ENCODE data around the gene SLC35E1. TPM values are rescaled to one million over a fixed set of nuclear protein-coding genes. Genes with fewer than 3 reads are reported as not detected.

The SLC35E1 gene
- total RNA-seq, 1 experiment from 2014 or later, result 28.5 TPM

- TF ChIP-seq, protein P1, sequence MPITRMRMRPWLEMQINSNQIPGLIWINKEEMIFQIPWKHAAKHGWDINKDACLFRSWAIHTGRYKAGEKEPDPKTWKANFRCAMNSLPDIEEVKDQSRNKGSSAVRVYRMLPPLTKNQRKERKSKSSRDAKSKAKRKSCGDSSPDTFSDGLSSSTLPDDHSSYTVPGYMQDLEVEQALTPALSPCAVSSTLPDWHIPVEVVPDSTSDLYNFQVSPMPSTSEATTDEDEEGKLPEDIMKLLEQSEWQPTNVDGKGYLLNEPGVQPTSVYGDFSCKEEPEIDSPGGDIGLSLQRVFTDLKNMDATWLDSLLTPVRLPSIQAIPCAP (CRISPR knock-in tag; IDR thresholded peaks at IDR 0.05), result no peak
- TF ChIP-seq ESRRA (CRISPR knock-in tag; IDR thresholded peaks at IDR 0.05; ENCODE audit: borderline replicate concordance), result 0 out of 2 replicates have a peak, but pooled peaks have one; percentile 42
- no peak for TF ChIP-seq NFE2L1 (CRISPR knock-in tag; IDR thresholded peaks at IDR 0.05)
- 0 out of 2 replicates have a peak, but pooled peaks have one; percentile 31 for TF ChIP-seq ZNF263 (CRISPR knock-in tag; IDR thresholded peaks at IDR 0.05; ENCODE audit: low read depth)
- TF ChIP-seq ETV6 (CRISPR knock-in tag; IDR thresholded peaks at IDR 0.05), result peak; percentile 84
- TF ChIP-seq ZSCAN18 (CRISPR knock-in tag; IDR thresholded peaks at IDR 0.05), result no peak
- no peak for TF ChIP-seq ZNF138 (CRISPR knock-in tag; conservative IDR thresholded peaks at IDR 0.05)
- peak; percentile 49 for TF ChIP-seq ZNF232 (CRISPR knock-in tag; IDR thresholded peaks at IDR 0.05)
- TF ChIP-seq GABPB1 (CRISPR knock-in tag; IDR thresholded peaks at IDR 0.05), result peak; percentile 88
- no peak for TF ChIP-seq GTF2I (CRISPR knock-in tag; conservative IDR thresholded peaks at IDR 0.05)
- TF ChIP-seq, protein P2, sequence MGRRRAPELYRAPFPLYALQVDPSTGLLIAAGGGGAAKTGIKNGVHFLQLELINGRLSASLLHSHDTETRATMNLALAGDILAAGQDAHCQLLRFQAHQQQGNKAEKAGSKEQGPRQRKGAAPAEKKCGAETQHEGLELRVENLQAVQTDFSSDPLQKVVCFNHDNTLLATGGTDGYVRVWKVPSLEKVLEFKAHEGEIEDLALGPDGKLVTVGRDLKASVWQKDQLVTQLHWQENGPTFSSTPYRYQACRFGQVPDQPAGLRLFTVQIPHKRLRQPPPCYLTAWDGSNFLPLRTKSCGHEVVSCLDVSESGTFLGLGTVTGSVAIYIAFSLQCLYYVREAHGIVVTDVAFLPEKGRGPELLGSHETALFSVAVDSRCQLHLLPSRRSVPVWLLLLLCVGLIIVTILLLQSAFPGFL (CRISPR knock-in tag; IDR thresholded peaks at IDR 0.05; ENCODE audit: borderline replicate concordance), result no peak
- no peak for TF ChIP-seq USF2 (CRISPR knock-in tag; IDR thresholded peaks at IDR 0.05)
- 0 out of 2 replicates have a peak, but pooled peaks have one; percentile 43 for TF ChIP-seq ELF4 (CRISPR knock-in tag; IDR thresholded peaks at IDR 0.05; ENCODE audit: low read depth)
- TF ChIP-seq TEAD1 (CRISPR knock-in tag; IDR thresholded peaks at IDR 0.05), result 0 out of 2 replicates have a peak, but pooled peaks have one; percentile 55
- TF ChIP-seq ZBTB43 (CRISPR knock-in tag; IDR thresholded peaks at IDR 0.05), result no peak
- TF ChIP-seq TEAD4 (CRISPR knock-in tag; IDR thresholded peaks at IDR 0.05), result no peak
- TF ChIP-seq FOXK1 (CRISPR knock-in tag; IDR thresholded peaks at IDR 0.05), result peak; percentile 90
- TF ChIP-seq ERG (CRISPR knock-in tag; IDR thresholded peaks at IDR 0.05), result no peak
- peak; percentile 86; the same call in 1 of the 2 replicates for TF ChIP-seq ARID4B (CRISPR knock-in tag; IDR thresholded peaks at IDR 0.05; ENCODE audit: borderline replicate concordance)
These were observed 29.9 kb downstream of the SLC35E1 start, which contains the start of gene CHERP (continued) for GRCh38 chr19:16542045-16542909.
